SK-N-MC (cell line): ENCODE results near the gene PRRC2B.

Source experiments
- EZH2 ChIP-seq: fragments of 200-600 bp; sonication (generic); IDR thresholded peaks from one replicate; pipeline ENCODE4 v1.6.1; 2017; ENCODE audit warnings: antibody characterized with exemption
- POLR2AphosphoS5 ChIP-seq: IDR thresholded peaks from 2 replicates; pipeline ENCODE4 v1.6.1; 2012; ENCODE audit warnings: mild to moderate bottlenecking, low read depth, low read length, borderline replicate concordance

DNA sequence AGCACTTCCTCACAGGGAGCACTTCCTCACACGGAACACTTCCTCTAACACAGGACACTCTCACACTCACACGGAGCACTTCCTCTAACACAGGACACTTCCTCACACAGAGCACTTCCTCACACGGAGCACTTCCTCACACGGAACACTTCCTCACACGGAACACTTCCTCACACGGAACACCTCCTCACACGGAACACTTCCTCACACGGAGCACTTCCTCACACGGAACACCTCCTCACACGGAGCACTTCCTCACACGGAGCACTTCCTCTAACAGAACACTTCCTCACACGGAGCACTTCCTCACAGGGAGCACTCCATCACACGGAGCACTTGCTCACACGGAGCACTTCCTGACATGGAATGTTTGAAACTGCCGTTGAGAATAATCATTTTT lies 122.2 kb downstream of the PRRC2B start:
- TF ChIP-seq EZH2 (no peak), POLR2AphosphoS5 (no peak)
